Stimulated activated CD4-positive, alpha-beta T cell treated with anti-CD3 and anti-CD28 coated beads, TNF-alpha, amount 100 ng/mL, for 24 hours (primary cell): ENCODE data around the gene SGK2.
A peak's percentile ranks its signal among the peaks of the same experiment; 100 is the strongest.

Experiments
- DNase-seq, 3 experiments: peaks; one replicate each; pipeline ENCODE4 v3.0.0-alpha.2; 2020; ENCODE audit warnings: low read depth in 3 of 3

The SGK2 gene

GRCh38 chr20:43558412-43559146 is at the start of gene SGK2:
Gene SGK2, plus strand, starts transcription at chr20:43559027. Its CDS starts 7,469 bp downstream, at chr20:43566496.
- no peak for DNase-seq

- DNase-seq = no peak
These were observed 46.9 kb upstream of the SGK2 start for GRCh38 chr20:43511879-43512278.

- no peak for DNase-seq
These were observed 45.4 kb upstream of the SGK2 start for GRCh38 chr20:43513372-43513930.

- peak; percentile 72 to 91 (median 81) for DNase-seq
These were observed 44.7 kb upstream of the SGK2 start for GRCh38 chr20:43513931-43514647.

- peak in 1 of 3 experiments; percentile 10 for DNase-seq
These were observed 44.2 kb upstream of the SGK2 start for GRCh38 chr20:43514648-43514999.

GRCh38 chr20:43515628-43516027 is 43.2 kb upstream of the SGK2 start:
- no peak for DNase-seq

- DNase-seq = no peak
These were observed 42.5 kb upstream of the SGK2 start for GRCh38 chr20:43516251-43516824.

GRCh38 chr20:43520074-43520630 is 38.7 kb upstream of the SGK2 start:
- no peak for DNase-seq

- DNase-seq = no peak
These were observed 33.8 kb upstream of the SGK2 start for GRCh38 chr20:43525021-43525420.

- no peak for DNase-seq
These were observed 30.5 kb upstream of the SGK2 start for GRCh38 chr20:43528258-43528875.

GRCh38 chr20:43529051-43529450 is 29.8 kb upstream of the SGK2 start:
- no peak for DNase-seq

- no peak for DNase-seq
These were observed 29.2 kb upstream of the SGK2 start for GRCh38 chr20:43529457-43530153.

- no peak for DNase-seq
These were observed 28.3 kb upstream of the SGK2 start for GRCh38 chr20:43530321-43531090.

- DNase-seq = no peak
These were observed 27.8 kb upstream of the SGK2 start for GRCh38 chr20:43531091-43531443.

GRCh38 chr20:43532416-43533055 is 26.3 kb upstream of the SGK2 start:
- DNase-seq = no peak

- no peak for DNase-seq
These were observed 25.8 kb upstream of the SGK2 start for GRCh38 chr20:43533060-43533459.

- DNase-seq = no peak
These were observed 24.8 kb upstream of the SGK2 start for GRCh38 chr20:43534016-43534415.

- no peak for DNase-seq
These were observed 24.0 kb upstream of the SGK2 start for GRCh38 chr20:43534791-43535350.

GRCh38 chr20:43535370-43536004 is 23.3 kb upstream of the SGK2 start:
- DNase-seq = no peak
